Loucy (cell line): ENCODE data around the gene ESR2.
A peak's percentile ranks its signal among the peaks of the same experiment; 100 is the strongest.

ENCODE experiments used
- H2AFZ ChIP-seq: fragments of 200-600 bp; sonication (generic); 2 replicates; pipeline ENCODE4 v1.6.0; 2016; ENCODE audit warnings: antibody characterized with exemption, mild to moderate bottlenecking, low read length, moderate library complexity
- H3F3A ChIP-seq: fragments of 200-600 bp; 2 replicates; pipeline ENCODE4 v1.6.0; 2016; ENCODE audit warnings: antibody characterized with exemption, low read depth, mild to moderate bottlenecking
- H3K27me3 ChIP-seq: fragments of 200-600 bp; sonication (generic); 2 replicates; pipeline ENCODE4 v1.6.1; 2014; ENCODE audit warnings: low read length, mild to moderate bottlenecking; ENCODE audit not compliant: insufficient read depth, poor library complexity, severe bottlenecking
- H3K36me3 ChIP-seq: fragments of 200-600 bp; sonication (generic); 2 replicates; pipeline ENCODE4 v1.6.1; 2016; ENCODE audit warnings: low read length; ENCODE audit not compliant: insufficient read depth
- H3K4me1 ChIP-seq: fragments of 200-600 bp; sonication (generic); 2 replicates; pipeline ENCODE4 v1.5.1; 2014; ENCODE audit warnings: low read length, mild to moderate bottlenecking; ENCODE audit not compliant: insufficient read depth, poor library complexity, severe bottlenecking
- H3K4me2 ChIP-seq: fragments of 200-600 bp; sonication (generic); 2 replicates; pipeline ENCODE4 v1.6.0; 2014; ENCODE audit warnings: antibody characterized with exemption, low read length, low read depth, mild to moderate bottlenecking; ENCODE audit not compliant: poor library complexity, severe bottlenecking
- H3K4me3 ChIP-seq: fragments of 200-600 bp; sonication (generic); 2 replicates; pipeline ENCODE4 v1.5.1; 2014; ENCODE audit warnings: low read length, mild to moderate bottlenecking, mixed read lengths; ENCODE audit not compliant: poor library complexity, severe bottlenecking
- H3K79me2 ChIP-seq: fragments of 200-600 bp; sonication (generic); 2 replicates; pipeline ENCODE4 v1.6.1; 2014; ENCODE audit warnings: low read length; ENCODE audit not compliant: insufficient read depth
- H3K9ac ChIP-seq: fragments of 200-600 bp; sonication (generic); 2 replicates; pipeline ENCODE4 v1.6.0; 2014; ENCODE audit warnings: mild to moderate bottlenecking, low read depth, low read length, moderate library complexity; ENCODE audit not compliant: poor library complexity, severe bottlenecking
- H3K9me2 ChIP-seq: fragments of 200-600 bp; sonication (generic); replicated peaks from 2 replicates; pipeline ENCODE4 v1.6.1; 2016; ENCODE audit warnings: low read depth, low read length, mixed read lengths
- H3K9me3 ChIP-seq: fragments of 200-600 bp; sonication (generic); 2 replicates; pipeline ENCODE4 v1.6.1; 2014; ENCODE audit warnings: mild to moderate bottlenecking, antibody characterized with exemption, low read length, low read depth; ENCODE audit not compliant: insufficient read depth
- H4K20me1 ChIP-seq: fragments of 200-600 bp; sonication (generic); 2 replicates; pipeline ENCODE4 v1.6.0; 2014; ENCODE audit warnings: antibody characterized with exemption, low read length, mild to moderate bottlenecking; ENCODE audit not compliant: insufficient read depth, poor library complexity, severe bottlenecking
- EZH2phosphoT487 ChIP-seq: fragments of 200-600 bp; IDR thresholded peaks from 2 replicates; pipeline ENCODE4 v1.6.1; 2018; ENCODE audit warnings: antibody characterized with exemption, mild to moderate bottlenecking, moderate library complexity, borderline replicate concordance
- TF ChIP-seq, protein P1 (sequence below): fragments of 200-600 bp; sonication (generic); conservative IDR thresholded peaks from 2 replicates; pipeline ENCODE4 v1.5.1; 2014; ENCODE audit warnings: mild to moderate bottlenecking, antibody characterized with exemption, low read length

ESR2 gene

DNA sequence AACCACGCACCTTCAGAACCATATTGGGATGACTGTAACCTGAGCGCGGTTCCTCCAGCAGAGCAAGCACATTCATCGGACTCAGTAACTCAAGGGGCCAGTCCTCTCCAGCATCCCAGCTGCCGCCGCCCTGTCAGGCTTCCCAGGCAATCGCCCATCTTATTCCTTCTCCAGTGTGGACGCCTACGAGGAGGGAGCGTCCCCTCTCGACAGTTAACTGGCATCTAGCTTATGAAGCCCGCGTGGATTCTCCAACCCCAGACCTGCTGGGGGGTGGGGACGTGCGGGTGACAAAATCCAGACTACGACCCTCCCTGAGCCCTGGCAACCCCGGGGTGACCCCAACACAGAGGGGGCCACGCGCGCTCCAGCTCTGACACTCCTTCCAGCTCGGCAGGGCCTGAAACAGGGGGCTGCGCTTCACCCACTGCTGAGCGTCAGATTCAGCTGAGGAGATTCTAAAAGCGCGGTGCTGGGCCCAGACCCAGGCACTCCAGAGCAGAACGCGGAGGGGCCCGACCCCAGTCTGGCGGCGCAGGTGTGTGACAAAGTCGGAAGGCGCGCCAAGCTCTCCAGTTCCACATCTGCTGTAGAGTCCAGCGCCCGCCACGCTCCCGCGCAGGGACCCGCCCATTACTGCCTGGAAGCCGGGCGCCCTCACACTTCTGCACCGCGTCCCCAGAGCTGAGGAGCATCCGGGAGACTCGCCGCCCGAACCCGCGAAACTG lies 43.9 kb upstream of the ESR2 start:
- peaks cover 19% of the 10 kb centered on the region for H3K4me1 ChIP-seq
- H4K20me1 ChIP-seq, result no peaks in the 10 kb centered on the region
- no peaks in the 10 kb centered on the region for H3K36me3 ChIP-seq

DNA sequence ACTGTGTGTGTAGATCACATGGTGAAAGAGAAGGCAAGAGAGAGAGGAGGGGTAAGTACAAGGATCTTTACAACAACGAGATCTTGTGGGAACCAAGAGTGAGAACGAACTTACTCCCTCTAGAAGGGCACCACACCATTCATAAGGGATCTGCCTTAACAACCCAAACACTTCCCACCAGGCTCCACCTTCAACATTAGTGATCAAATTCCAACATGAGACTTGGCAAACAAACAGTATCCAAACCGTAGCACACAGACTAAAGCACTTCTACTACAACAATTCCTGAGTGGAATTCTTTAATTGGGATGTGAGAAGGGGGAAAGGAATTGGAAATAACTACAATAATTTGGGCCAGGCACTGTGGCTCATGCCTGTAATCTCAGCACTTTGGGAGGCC lies 35.0 kb upstream of the ESR2 start:
- H4K20me1 ChIP-seq, result no peaks in the 10 kb centered on the region
- no peaks in the 10 kb centered on the region for H3K4me1 ChIP-seq
- no peaks in the 10 kb centered on the region for H3K9me2 ChIP-seq
- no peak overlapping the region for H3K4me2 ChIP-seq
- TF ChIP-seq, protein P1, sequence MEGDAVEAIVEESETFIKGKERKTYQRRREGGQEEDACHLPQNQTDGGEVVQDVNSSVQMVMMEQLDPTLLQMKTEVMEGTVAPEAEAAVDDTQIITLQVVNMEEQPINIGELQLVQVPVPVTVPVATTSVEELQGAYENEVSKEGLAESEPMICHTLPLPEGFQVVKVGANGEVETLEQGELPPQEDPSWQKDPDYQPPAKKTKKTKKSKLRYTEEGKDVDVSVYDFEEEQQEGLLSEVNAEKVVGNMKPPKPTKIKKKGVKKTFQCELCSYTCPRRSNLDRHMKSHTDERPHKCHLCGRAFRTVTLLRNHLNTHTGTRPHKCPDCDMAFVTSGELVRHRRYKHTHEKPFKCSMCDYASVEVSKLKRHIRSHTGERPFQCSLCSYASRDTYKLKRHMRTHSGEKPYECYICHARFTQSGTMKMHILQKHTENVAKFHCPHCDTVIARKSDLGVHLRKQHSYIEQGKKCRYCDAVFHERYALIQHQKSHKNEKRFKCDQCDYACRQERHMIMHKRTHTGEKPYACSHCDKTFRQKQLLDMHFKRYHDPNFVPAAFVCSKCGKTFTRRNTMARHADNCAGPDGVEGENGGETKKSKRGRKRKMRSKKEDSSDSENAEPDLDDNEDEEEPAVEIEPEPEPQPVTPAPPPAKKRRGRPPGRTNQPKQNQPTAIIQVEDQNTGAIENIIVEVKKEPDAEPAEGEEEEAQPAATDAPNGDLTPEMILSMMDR, result no peak
- no peak for TF ChIP-seq EZH2phosphoT487
- H3K79me2 ChIP-seq, result no peaks in the 10 kb centered on the region
- no peaks in the 10 kb centered on the region for H3K27me3 ChIP-seq
- H2AFZ ChIP-seq, result no peak overlapping the region
- no peaks in the 10 kb centered on the region for H3K36me3 ChIP-seq
- no peak overlapping the region for H3K4me3 ChIP-seq
- H3K9ac ChIP-seq, result no peak overlapping the region
- H3K9me3 ChIP-seq, result no peaks in the 10 kb centered on the region
- no peaks in the 10 kb centered on the region for H3F3A ChIP-seq

More for the DNA sequence above, 43.9 kb upstream of the ESR2 start:
- Histone ChIP-seq H3K9me3 (no peaks in the 10 kb centered on the region), H3K79me2 (peaks cover 18% of the 10 kb centered on the region), H3K4me2 (peak overlapping the region; percentile 83), H3K4me3 (peak overlapping the region; percentile 96), H3K9me2 (no peaks in the 10 kb centered on the region), H3K27me3 (no peaks in the 10 kb centered on the region), H2AFZ (peak overlapping the region; percentile 87), H3K9ac (peak overlapping the region; percentile 92), H3F3A (no peaks in the 10 kb centered on the region)
- TF ChIP-seq, protein P1, result no peak; the same call in 1 of the 2 replicates
- no peak for TF ChIP-seq EZH2phosphoT487

- Histone ChIP-seq H3F3A (no peaks in the 10 kb centered on the region), H4K20me1 (no peaks in the 10 kb centered on the region), H3K4me2 (no peak overlapping the region), H3K36me3 (no peaks in the 10 kb centered on the region), H3K9me3 (no peaks in the 10 kb centered on the region), H2AFZ (no peak overlapping the region), H3K4me3 (no peak overlapping the region), H3K9me2 (no peaks in the 10 kb centered on the region), H3K4me1 (no peaks in the 10 kb centered on the region), H3K79me2 (no peaks in the 10 kb centered on the region), H3K27me3 (no peaks in the 10 kb centered on the region), H3K9ac (no peak overlapping the region)
- TF ChIP-seq EZH2phosphoT487, result no peak
- TF ChIP-seq, protein P1, result no peak
Observed at GRCh38 chr14:64326502-64326901, 32.3 kb upstream of the ESR2 start.
